Activated CD4-positive, alpha-beta T cell treated with anti-CD3 and anti-CD28 coated beads, Interleukin-2, amount 10 ng/mL, durations not matched to agents 24 days and 14 days (primary cell): ENCODE measurements around the gene FPR1. TPM values are rescaled to one million over a fixed set of nuclear protein-coding genes. Genes with fewer than 3 reads are reported as not detected.

Source experiments
- DNase-seq: peaks from one replicate; pipeline ENCODE4 v3.0.0; 2022
- H3K27ac Mint-ChIP-seq: one replicate; pipeline ENCODE4 v1.8.0; 2022; ENCODE audit warnings: mild to moderate bottlenecking, mixed read lengths
- H3K27me3 Mint-ChIP-seq: one replicate; pipeline ENCODE4 v1.8.0; 2022; ENCODE audit warnings: mixed read lengths
- H3K36me3 Mint-ChIP-seq: one replicate; pipeline ENCODE4 v1.8.0; 2022; ENCODE audit warnings: low read depth, mild to moderate bottlenecking, mixed read lengths
- H3K4me1 Mint-ChIP-seq: one replicate; pipeline ENCODE4 v1.8.0; 2021; ENCODE audit warnings: mixed read lengths
- H3K4me3 Mint-ChIP-seq: one replicate; pipeline ENCODE4 v1.8.0; 2022; ENCODE audit warnings: mild to moderate bottlenecking, moderate library complexity, mixed read lengths
- H3K9me3 Mint-ChIP-seq: one replicate; pipeline ENCODE4 v1.8.0; 2021; ENCODE audit warnings: mixed read lengths
- intact Hi-C: fragments of 100-400 bp; cut with micrococcal nuclease; formaldehyde crosslinking; loops from one replicate; pipeline ENCODE4 v1.15.1; 2023
- total RNA-seq: library from RNA; stranded (reverse); gene quantifications from 2 replicates; pipeline ENCODE4 v1.2.3, GENCODE V29; 2022

The FPR1 gene
- total RNA-seq, 1 donor from 2014 or later = not detected

GRCh38 chr19:51714848-51715247 is 36.8 kb downstream of the FPR1 start:
- intact Hi-C loops = no loop called here
- Mint-ChIP-seq H3K4me1 (no peaks in the 10 kb centered on the region), H3K4me3 (no peak overlapping the region), H3K27me3 (peaks cover 18% of the 10 kb centered on the region), H3K36me3 (no peaks in the 10 kb centered on the region), H3K27ac (no peak overlapping the region), H3K9me3 (peaks cover 20% of the 10 kb centered on the region)
- no peak for DNase-seq

DNA sequence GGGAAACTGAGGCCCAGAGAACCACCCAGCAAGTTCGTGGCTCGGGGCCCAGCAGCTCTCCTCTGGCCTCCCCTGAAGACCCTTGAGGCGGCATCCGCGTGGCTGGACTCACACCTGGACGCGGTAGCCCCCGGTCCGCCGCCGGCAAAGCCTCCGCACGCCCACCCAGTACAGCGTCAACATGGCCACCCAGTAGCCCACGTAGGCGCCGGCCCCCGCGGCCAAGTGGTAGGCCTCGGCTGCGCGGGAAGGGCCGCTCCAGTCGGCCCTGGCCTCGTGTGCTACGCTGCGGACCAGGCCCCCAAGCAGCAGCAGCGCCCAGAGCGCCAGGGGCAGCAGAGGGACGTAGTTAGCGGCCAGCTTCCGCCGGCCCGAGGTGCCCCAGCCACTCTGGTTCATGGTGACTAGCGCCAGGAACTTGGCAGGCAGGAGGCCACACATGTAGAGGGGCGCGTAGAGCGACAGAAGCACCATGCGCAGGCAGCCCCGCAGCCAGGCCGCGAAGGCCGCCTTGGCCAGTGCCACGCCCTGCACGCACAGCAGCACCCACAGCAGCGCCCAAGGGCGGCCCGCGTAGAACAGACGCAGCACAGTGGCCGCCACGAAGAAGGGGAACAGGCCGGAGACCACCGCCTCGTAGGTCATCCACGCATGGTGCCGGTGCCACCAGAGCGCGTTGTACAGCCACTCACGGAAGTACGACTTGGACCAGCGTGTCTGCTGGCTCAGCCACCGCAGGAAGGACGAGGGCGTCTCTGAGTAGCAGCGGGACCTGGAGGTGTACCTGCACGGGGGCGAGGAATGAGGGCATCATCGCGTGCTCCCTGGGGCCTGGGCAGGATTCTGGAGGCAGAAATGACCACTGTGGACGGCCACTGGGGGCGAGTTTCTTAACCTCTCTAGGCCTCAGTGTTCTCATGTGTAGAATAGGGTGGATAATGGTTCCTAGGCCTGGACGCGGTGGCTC is 38.1 kb downstream of the FPR1 start:
- Mint-ChIP-seq H3K4me1 (no peaks in the 10 kb centered on the region), H3K27ac (no peak overlapping the region), H3K36me3 (no peaks in the 10 kb centered on the region), H3K4me3 (no peak overlapping the region), H3K27me3 (peaks cover 14% of the 10 kb centered on the region), H3K9me3 (peaks cover 16% of the 10 kb centered on the region)
- no peak for DNase-seq
- intact Hi-C loops = no loop called here

- Mint-ChIP-seq H3K4me1 (no peaks in the 10 kb centered on the region), H3K36me3 (peaks cover under 1% of the 10 kb centered on the region), H3K9me3 (peaks cover 15% of the 10 kb centered on the region), H3K27ac (no peak overlapping the region), H3K27me3 (peaks cover 8% of the 10 kb centered on the region), H3K4me3 (no peak overlapping the region)
- intact Hi-C loops = no loop called here
- DNase-seq = no peak
These were observed 39.1 kb downstream of the FPR1 start for GRCh38 chr19:51712461-51713081.

- Mint-ChIP-seq H3K27me3 (peaks cover 8% of the 10 kb centered on the region), H3K4me1 (no peaks in the 10 kb centered on the region), H3K4me3 (no peak overlapping the region), H3K9me3 (peaks cover 13% of the 10 kb centered on the region), H3K36me3 (peaks cover 6% of the 10 kb centered on the region), H3K27ac (no peak overlapping the region)
- intact Hi-C loops = no loop called here
- DNase-seq = no peak
These were observed 40.0 kb downstream of the FPR1 start for GRCh38 chr19:51711702-51712101.

- Mint-ChIP-seq H3K36me3 (peaks cover 16% of the 10 kb centered on the region), H3K4me3 (no peak overlapping the region), H3K27ac (no peak overlapping the region), H3K4me1 (peaks cover 8% of the 10 kb centered on the region), H3K9me3 (peaks cover 3% of the 10 kb centered on the region), H3K27me3 (peaks cover 8% of the 10 kb centered on the region)
- DNase-seq = no peak
- intact Hi-C loops = no loop called here
These were observed 41.5 kb downstream of the FPR1 start for GRCh38 chr19:51710163-51710562.

DNA sequence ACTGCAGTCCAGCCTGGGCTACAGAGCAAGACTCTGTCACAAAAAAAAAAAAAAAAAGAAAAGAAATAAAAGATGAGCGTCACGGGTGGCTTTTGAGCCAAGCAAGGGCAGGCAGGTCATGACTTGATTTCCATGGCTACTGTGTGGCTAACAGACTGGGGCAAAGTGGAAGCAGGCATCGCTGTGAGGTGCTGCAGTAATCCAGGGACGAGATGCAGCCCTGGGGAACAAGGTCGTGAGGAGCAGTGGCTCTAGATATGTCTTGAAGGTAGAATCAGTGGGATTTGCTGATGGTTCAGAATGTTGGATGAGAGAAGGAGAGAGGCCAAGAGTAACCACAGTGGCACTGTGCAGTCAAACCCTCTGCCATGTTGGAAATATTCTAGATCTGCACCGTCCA is 42.1 kb downstream of the FPR1 start:
- Mint-ChIP-seq H3K27ac (no peak overlapping the region), H3K36me3 (peaks cover 21% of the 10 kb centered on the region), H3K9me3 (no peaks in the 10 kb centered on the region), H3K27me3 (peaks cover 8% of the 10 kb centered on the region), H3K4me3 (no peak overlapping the region), H3K4me1 (peaks cover 11% of the 10 kb centered on the region)
- intact Hi-C loops = no loop called here
- no peak for DNase-seq

DNA sequence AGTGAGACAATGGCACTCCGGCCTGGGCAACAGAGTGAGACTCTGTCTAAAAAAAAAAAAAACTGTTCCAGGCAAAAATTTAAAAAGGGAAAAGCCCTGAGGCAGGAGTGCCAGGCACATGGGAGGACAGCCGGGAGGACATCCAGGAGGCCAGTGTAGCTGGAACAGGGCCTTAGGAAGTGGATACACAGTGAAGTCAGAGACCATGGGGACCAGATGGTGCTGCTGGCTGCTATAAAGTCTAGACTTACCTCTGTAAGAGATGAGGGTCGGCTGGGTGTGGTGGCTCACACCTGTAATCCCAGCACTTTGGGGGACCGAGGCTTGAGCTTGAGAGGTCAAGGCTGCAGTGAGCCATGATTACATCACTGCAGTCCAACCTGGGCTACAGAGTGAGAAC is 42.9 kb downstream of the FPR1 start:
- H3K27me3 Mint-ChIP-seq = peaks cover 8% of the 10 kb centered on the region
- intact Hi-C loops = no loop called here
- no peak overlapping the region for H3K4me3 Mint-ChIP-seq
- H3K9me3 Mint-ChIP-seq = no peaks in the 10 kb centered on the region
- DNase-seq = no peak
- H3K4me1 Mint-ChIP-seq = peaks cover 14% of the 10 kb centered on the region
- H3K27ac Mint-ChIP-seq = no peak overlapping the region
- H3K36me3 Mint-ChIP-seq = peaks cover 21% of the 10 kb centered on the region

GRCh38 chr19:51706885-51707284 is 44.8 kb downstream of the FPR1 start:
- H3K27me3 Mint-ChIP-seq = peaks cover 11% of the 10 kb centered on the region
- H3K27ac Mint-ChIP-seq = no peak overlapping the region
- H3K4me1 Mint-ChIP-seq = peaks cover 24% of the 10 kb centered on the region
- DNase-seq = no peak
- H3K4me3 Mint-ChIP-seq = no peak overlapping the region
- intact Hi-C loops = no loop called here
- no peaks in the 10 kb centered on the region for H3K9me3 Mint-ChIP-seq
- H3K36me3 Mint-ChIP-seq = peaks cover 25% of the 10 kb centered on the region

DNA sequence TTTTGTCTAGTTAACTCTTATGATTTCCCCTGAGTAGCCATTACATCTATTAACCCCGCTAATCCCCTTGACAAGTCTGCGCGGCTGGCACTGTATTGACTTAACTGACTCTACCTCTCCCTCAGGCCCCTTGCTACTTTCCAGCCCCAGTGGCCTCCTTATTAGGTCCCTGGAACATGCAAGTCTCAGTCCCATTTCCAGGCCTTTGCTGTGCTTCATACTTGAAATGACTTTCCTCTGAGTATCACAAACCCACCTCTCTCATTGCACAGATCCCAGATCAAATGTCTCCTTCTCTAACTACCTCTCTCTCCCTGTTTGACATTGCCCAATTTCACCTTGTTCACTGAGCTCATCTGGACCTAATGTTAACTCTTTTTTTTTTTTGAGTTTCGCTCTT is 45.4 kb downstream of the FPR1 start:
- Mint-ChIP-seq H3K36me3 (peaks cover 29% of the 10 kb centered on the region), H3K4me3 (peak overlapping the region; percentile 43), H3K27me3 (peaks cover 11% of the 10 kb centered on the region), H3K4me1 (peaks cover 24% of the 10 kb centered on the region), H3K9me3 (no peaks in the 10 kb centered on the region), H3K27ac (peak overlapping the region; percentile 25)
- no peak for DNase-seq
- intact Hi-C loops = no loop called here

DNA sequence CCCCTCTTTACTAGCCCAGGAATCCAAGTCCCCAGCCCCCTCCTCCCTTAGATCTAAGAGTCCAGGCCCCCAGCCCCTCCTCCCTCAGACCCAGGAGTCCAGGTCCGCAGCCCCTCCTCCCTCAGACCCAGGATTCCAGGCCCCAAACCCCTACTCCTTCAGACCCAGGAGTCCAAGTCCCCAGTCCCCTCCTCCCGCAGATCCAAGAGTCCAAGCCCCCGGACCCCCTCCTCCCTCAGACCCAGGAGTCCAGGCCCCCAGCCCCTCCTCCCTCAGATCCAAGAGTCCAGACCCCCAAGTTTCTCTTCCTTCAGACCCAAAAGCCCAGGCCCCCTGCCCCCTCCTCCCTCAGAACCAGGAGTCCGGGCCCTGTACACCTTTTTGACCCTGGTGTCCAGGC is 47.1 kb downstream of the FPR1 start:
- H3K27me3 Mint-ChIP-seq = peaks cover 4% of the 10 kb centered on the region
- peak overlapping the region; percentile 90 for H3K4me3 Mint-ChIP-seq
- intact Hi-C loops = loop anchor here (1.0 kb wide), 1 partner anchor 485 kb away; no protein-coding TSS in a partner anchor
- H3K9me3 Mint-ChIP-seq = no peaks in the 10 kb centered on the region
- H3K27ac Mint-ChIP-seq = peak overlapping the region; percentile 95
- peaks cover 24% of the 10 kb centered on the region for H3K4me1 Mint-ChIP-seq
- peaks cover 31% of the 10 kb centered on the region for H3K36me3 Mint-ChIP-seq
- DNase-seq = no peak

- peak; percentile 99 for DNase-seq
- peak overlapping the region; percentile 90 for H3K4me3 Mint-ChIP-seq
- peaks cover 3% of the 10 kb centered on the region for H3K27me3 Mint-ChIP-seq
- intact Hi-C loops = loop anchor here (1.0 kb wide), 2 partner anchors 339 to 485 kb away; no protein-coding TSS in a partner anchor
- H3K27ac Mint-ChIP-seq = peak overlapping the region; percentile 95
- H3K36me3 Mint-ChIP-seq = peaks cover 31% of the 10 kb centered on the region
- peaks cover 24% of the 10 kb centered on the region for H3K4me1 Mint-ChIP-seq
- H3K9me3 Mint-ChIP-seq = no peaks in the 10 kb centered on the region
These were observed 47.8 kb downstream of the FPR1 start for GRCh38 chr19:51703575-51704515.

DNA sequence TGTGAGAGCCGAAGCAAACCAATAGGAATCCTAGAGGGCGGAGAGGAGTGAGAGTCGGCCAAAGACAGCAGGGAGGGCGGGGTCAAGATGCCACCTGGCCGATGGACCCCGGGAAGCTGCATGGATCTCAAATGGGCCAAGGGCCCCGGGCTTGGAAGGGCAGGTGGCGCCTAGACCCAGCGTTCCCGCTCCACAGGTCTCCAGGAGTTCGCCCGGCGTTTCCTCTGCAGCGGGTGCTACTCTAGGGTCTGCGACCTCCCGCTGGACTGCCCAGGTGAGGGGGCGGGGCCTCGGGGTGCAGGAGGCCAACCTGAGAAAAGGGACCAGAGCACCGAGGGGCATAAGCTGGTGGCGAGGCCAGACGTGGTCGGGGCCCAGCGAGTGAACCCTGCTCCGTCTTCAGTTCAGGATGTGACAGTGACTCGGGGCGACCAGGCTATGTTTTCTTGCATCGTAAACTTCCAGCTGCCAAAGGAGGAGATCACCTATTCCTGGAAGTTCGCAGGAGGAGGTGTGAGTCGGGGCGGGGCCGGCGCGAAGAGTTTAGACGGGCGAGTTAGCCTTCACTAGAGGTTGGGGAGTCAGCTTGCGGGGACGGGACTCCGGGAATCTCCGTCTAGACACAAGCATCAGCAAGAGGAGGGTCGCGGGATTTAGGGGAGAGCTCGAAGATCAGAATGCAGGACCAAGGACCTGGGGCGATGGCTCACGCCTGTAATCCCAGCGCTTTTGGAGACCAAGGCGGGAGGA is 48.7 kb downstream of the FPR1 start:
- H3K4me1 Mint-ChIP-seq = peaks cover 24% of the 10 kb centered on the region
- H3K4me3 Mint-ChIP-seq = peak overlapping the region; percentile 90
- peak overlapping the region; percentile 80 for H3K27ac Mint-ChIP-seq
- peaks cover 3% of the 10 kb centered on the region for H3K27me3 Mint-ChIP-seq
- intact Hi-C loops = loop anchor here (1.0 kb wide), 1 partner anchor 338 kb away; no protein-coding TSS in a partner anchor
- H3K9me3 Mint-ChIP-seq = no peaks in the 10 kb centered on the region
- peaks cover 31% of the 10 kb centered on the region for H3K36me3 Mint-ChIP-seq
- peak; percentile 66 for DNase-seq
